HEK293 (cell line): ENCODE results near the gene IGFBPL1.

Experiments
- ATF2 ChIP-seq: fragments of 450-650 bp; formaldehyde crosslinking; IDR thresholded peaks from 2 replicates; pipeline ENCODE4 v1.5.1; 2016; ENCODE audit warnings: missing biosample characterization, missing genetic modification characterization, low read depth
- PBX3 ChIP-seq: sonication (generic); formaldehyde crosslinking; IDR thresholded peaks from 2 replicates; pipeline ENCODE4 v1.8.1; 2022; ENCODE audit warnings: mild to moderate bottlenecking, moderate library complexity, missing genetic modification reagents
- ZNF354C ChIP-seq: fragments of 450-650 bp; formaldehyde crosslinking; IDR thresholded peaks from 2 replicates; pipeline ENCODE4 v1.5.1; 2016; ENCODE audit warnings: missing biosample characterization, missing genetic modification characterization, low read depth, borderline replicate concordance
- ZNF561 ChIP-seq: fragments of 450-650 bp; IDR thresholded peaks from 2 replicates; pipeline ENCODE4 v1.5.1; 2018; ENCODE audit warnings: missing biosample characterization, missing genetic modification characterization, borderline replicate concordance
- ZNF571 ChIP-seq: fragments of 450-650 bp; formaldehyde crosslinking; IDR thresholded peaks from 2 replicates; pipeline ENCODE4 v1.5.0; 2017; ENCODE audit warnings: missing biosample characterization, missing genetic modification characterization
- TF ChIP-seq, protein P1 (sequence below): fragments of 450-650 bp; formaldehyde crosslinking; IDR thresholded peaks from 2 replicates; pipeline ENCODE4 v1.5.1; 2016; ENCODE audit warnings: missing biosample characterization, missing genetic modification characterization, low read depth

GRCh38 chr9:38390851-38391250, 33.4 kb downstream of the IGFBPL1 start:
- TF ChIP-seq ATF2 (no peak), ZNF354C (tag by site-specific recombination) (no peak), PBX3 (CRISPR knock-in tag) (no peak), ZNF571 (no peak), ZNF561 (tag by site-specific recombination) (no peak)
- TF ChIP-seq, protein P1, sequence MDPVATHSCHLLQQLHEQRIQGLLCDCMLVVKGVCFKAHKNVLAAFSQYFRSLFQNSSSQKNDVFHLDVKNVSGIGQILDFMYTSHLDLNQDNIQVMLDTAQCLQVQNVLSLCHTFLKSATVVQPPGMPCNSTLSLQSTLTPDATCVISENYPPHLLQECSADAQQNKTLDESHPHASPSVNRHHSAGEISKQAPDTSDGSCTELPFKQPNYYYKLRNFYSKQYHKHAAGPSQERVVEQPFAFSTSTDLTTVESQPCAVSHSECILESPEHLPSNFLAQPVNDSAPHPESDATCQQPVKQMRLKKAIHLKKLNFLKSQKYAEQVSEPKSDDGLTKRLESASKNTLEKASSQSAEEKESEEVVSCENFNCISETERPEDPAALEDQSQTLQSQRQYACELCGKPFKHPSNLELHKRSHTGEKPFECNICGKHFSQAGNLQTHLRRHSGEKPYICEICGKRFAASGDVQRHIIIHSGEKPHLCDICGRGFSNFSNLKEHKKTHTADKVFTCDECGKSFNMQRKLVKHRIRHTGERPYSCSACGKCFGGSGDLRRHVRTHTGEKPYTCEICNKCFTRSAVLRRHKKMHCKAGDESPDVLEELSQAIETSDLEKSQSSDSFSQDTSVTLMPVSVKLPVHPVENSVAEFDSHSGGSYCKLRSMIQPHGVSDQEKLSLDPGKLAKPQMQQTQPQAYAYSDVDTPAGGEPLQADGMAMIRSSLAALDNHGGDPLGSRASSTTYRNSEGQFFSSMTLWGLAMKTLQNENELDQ (tag by site-specific recombination): no peak
